MM.1S (cell line): ENCODE results near the gene KCNQ5.

Experiments used
- DNase-seq: peaks from one replicate; pipeline ENCODE4 v3.0.0-alpha.2; 2015
- H2AFZ ChIP-seq: fragments of 300-600 bp; sonication (generic); 2 replicates; pipeline ENCODE4 v1.6.0; 2016; ENCODE audit warnings: antibody characterized with exemption, low read length
- H3F3A ChIP-seq: fragments of 300-600 bp; sonication (generic); 2 replicates; pipeline ENCODE4 v1.6.1; 2016; ENCODE audit warnings: mild to moderate bottlenecking, antibody characterized with exemption, low read length, moderate library complexity, mixed read lengths; ENCODE audit not compliant: insufficient read depth
- H3K27ac ChIP-seq: fragments of 300-600 bp; sonication (generic); 2 replicates; pipeline ENCODE4 v1.5.1; 2016; ENCODE audit warnings: mild to moderate bottlenecking, low read length
- H3K27me3 ChIP-seq: fragments of 300-600 bp; sonication (generic); replicated peaks from 2 replicates; pipeline ENCODE4 v1.6.0; 2016; ENCODE audit warnings: low read length; ENCODE audit not compliant: insufficient read depth
- H3K36me3 ChIP-seq: fragments of 300-600 bp; sonication (generic); replicated peaks from 2 replicates; pipeline ENCODE4 v1.6.1; 2016; ENCODE audit warnings: mild to moderate bottlenecking, low read length, mixed read lengths; ENCODE audit not compliant: insufficient read depth
- H3K4me1 ChIP-seq: fragments of 300-600 bp; sonication (generic); 2 replicates; pipeline ENCODE4 v1.6.1; 2016; ENCODE audit warnings: low read length, mixed read lengths
- H3K4me2 ChIP-seq: fragments of 300-600 bp; sonication (generic); 2 replicates; pipeline ENCODE4 v1.6.0; 2016; ENCODE audit warnings: low read depth, low read length
- H3K4me3 ChIP-seq: fragments of 300-600 bp; sonication (generic); 2 replicates; pipeline ENCODE4 v1.5.1; 2016; ENCODE audit warnings: low read length, mixed read lengths
- H3K79me2 ChIP-seq: fragments of 300-600 bp; sonication (generic); 2 replicates; pipeline ENCODE4 v1.6.1; 2016; ENCODE audit warnings: mixed run types, low read length, mixed read lengths
- H3K9ac ChIP-seq: fragments of 300-600 bp; sonication (generic); 2 replicates; pipeline ENCODE4 v1.6.1; 2016; ENCODE audit warnings: low read length, mixed read lengths
- H3K9me2 ChIP-seq: fragments of 300-600 bp; sonication (generic); replicated peaks from 2 replicates; pipeline ENCODE4 v1.6.1; 2016; ENCODE audit warnings: mild to moderate bottlenecking, low read length, mixed read lengths; ENCODE audit not compliant: insufficient read depth
- H3K9me3 ChIP-seq: fragments of 300-600 bp; sonication (generic); replicated peaks from 2 replicates; pipeline ENCODE4 v1.6.1; 2016; ENCODE audit warnings: mild to moderate bottlenecking, low read length, mixed read lengths; ENCODE audit not compliant: insufficient read depth
- H4K20me1 ChIP-seq: fragments of 300-600 bp; sonication (generic); 2 replicates; pipeline ENCODE4 v1.6.1; 2016; ENCODE audit warnings: mild to moderate bottlenecking, low read length, moderate library complexity, mixed read lengths; ENCODE audit not compliant: insufficient read depth
- CTCF ChIP-seq: fragments of 300-600 bp; sonication (generic); IDR thresholded peaks from 2 replicates; pipeline ENCODE4 v1.5.1; 2016; ENCODE audit warnings: antibody characterized with exemption, low read length, mixed read lengths
- EZH2 ChIP-seq: fragments of 300-600 bp; sonication (generic); optimal IDR thresholded peaks from 2 replicates; pipeline ENCODE3; 2017; ENCODE audit warnings: low read depth, mild to moderate bottlenecking, antibody characterized with exemption, low read length, mixed read lengths
- EZH2phosphoT487 ChIP-seq: fragments of 300-600 bp; sonication (generic); IDR thresholded peaks from 2 replicates; pipeline ENCODE4 v1.6.1; 2018; ENCODE audit warnings: antibody characterized with exemption, low read length

The KCNQ5 gene

GRCh38 chr6:73156793-73157767, 535.2 kb downstream of the KCNQ5 start:
- Histone ChIP-seq H3K9me2 (no peaks in the 10 kb centered on the region), H3K4me1 (0 out of 2 replicates have a peak, but pooled peaks cover 5% of the 10 kb centered on the region), H3K9me3 (no peaks in the 10 kb centered on the region), H2AFZ (no peak overlapping the region), H4K20me1 (no peaks in the 10 kb centered on the region), H3K4me3 (no peak overlapping the region), H3K9ac (no peak overlapping the region), H3K27me3 (no peaks in the 10 kb centered on the region), H3F3A (no peaks in the 10 kb centered on the region), H3K27ac (no peak overlapping the region), H3K79me2 (no peaks in the 10 kb centered on the region), H3K4me2 (no peak overlapping the region), H3K36me3 (no peaks in the 10 kb centered on the region)
- TF ChIP-seq EZH2 (no peak), CTCF (no peak), EZH2phosphoT487 (no peak)
- DNase-seq: no peak

- H4K20me1 ChIP-seq: no peaks in the 10 kb centered on the region
- no peaks in the 10 kb centered on the region for H3K79me2 ChIP-seq
- H3K4me2 ChIP-seq: no peak overlapping the region
- no peaks in the 10 kb centered on the region for H3K36me3 ChIP-seq
- H3K27me3 ChIP-seq: no peaks in the 10 kb centered on the region
- H3K4me3 ChIP-seq: no peak overlapping the region
- 0 out of 2 replicates have a peak, but pooled peaks cover under 1% of the 10 kb centered on the region for H3K4me1 ChIP-seq
- H3K9ac ChIP-seq: no peak overlapping the region
- H3F3A ChIP-seq: no peaks in the 10 kb centered on the region
- H3K27ac ChIP-seq: no peak overlapping the region
- H3K9me3 ChIP-seq: no peaks in the 10 kb centered on the region
- no peak for DNase-seq
- no peaks in the 10 kb centered on the region for H3K9me2 ChIP-seq
- TF ChIP-seq EZH2phosphoT487: no peak
- TF ChIP-seq CTCF: no peak
- no peak for TF ChIP-seq EZH2
- no peak overlapping the region for H2AFZ ChIP-seq
Measured at GRCh38 chr6:73157870-73158269, 536.0 kb downstream of the KCNQ5 start.

- Histone ChIP-seq H3K4me3 (no peak overlapping the region), H3F3A (no peaks in the 10 kb centered on the region), H3K9ac (no peak overlapping the region), H3K9me2 (no peaks in the 10 kb centered on the region), H3K4me1 (peaks cover 5% of the 10 kb centered on the region; the same call in 1 of the 2 replicates), H3K36me3 (no peaks in the 10 kb centered on the region), H3K9me3 (no peaks in the 10 kb centered on the region), H2AFZ (no peak overlapping the region), H4K20me1 (no peaks in the 10 kb centered on the region), H3K4me2 (no peak overlapping the region), H3K79me2 (no peaks in the 10 kb centered on the region), H3K27me3 (no peaks in the 10 kb centered on the region), H3K27ac (no peak overlapping the region)
- no peak for DNase-seq
- TF ChIP-seq CTCF (no peak), EZH2 (no peak), EZH2phosphoT487 (no peak)
Measured at GRCh38 chr6:73169111-73169510, 547.2 kb downstream of the KCNQ5 start.
